ENCODE data around the gene ZNF592. TPM values are rescaled to one million over a fixed set of nuclear protein-coding genes. Genes with fewer than 3 reads are reported as not detected.

Gene ZNF592
- total and polyA plus RNA-seq, 2 of the 13 experiments (the other 11 are each of a cell fraction or from before 2014, with no cell fraction given) = 8.2 to 9.8 TPM

DNA sequence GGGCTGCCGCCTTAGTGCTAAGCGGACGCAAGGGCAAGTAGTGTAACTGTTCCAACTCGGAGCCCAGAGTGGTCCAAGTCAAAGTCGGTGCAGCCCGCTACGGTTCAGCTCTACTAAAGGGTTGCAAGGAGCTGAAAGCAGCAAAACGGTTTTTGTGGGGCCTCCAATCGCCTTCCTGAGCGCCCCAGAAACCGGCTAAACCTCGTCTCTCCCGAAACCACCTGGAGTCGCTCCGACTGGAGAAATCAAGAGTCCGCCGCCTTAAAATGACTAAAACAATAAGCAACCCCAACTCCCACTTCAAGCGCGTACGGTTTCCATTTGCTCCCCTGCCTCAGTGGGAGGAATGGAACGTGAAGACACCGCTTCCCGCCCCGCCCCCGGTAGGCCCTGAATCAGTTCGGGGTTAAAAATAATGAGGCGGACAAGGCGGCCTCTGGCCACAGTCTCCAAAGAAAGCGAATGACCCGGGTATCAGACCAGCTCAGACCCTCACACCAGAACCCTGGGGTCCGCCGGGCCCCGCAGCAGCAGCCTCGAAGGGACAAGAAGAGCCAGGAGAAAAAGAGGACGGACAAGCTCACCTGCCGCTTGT is 32.9 kb upstream of the ZNF592 start (continued):
- TF ChIP-seq, protein P1, sequence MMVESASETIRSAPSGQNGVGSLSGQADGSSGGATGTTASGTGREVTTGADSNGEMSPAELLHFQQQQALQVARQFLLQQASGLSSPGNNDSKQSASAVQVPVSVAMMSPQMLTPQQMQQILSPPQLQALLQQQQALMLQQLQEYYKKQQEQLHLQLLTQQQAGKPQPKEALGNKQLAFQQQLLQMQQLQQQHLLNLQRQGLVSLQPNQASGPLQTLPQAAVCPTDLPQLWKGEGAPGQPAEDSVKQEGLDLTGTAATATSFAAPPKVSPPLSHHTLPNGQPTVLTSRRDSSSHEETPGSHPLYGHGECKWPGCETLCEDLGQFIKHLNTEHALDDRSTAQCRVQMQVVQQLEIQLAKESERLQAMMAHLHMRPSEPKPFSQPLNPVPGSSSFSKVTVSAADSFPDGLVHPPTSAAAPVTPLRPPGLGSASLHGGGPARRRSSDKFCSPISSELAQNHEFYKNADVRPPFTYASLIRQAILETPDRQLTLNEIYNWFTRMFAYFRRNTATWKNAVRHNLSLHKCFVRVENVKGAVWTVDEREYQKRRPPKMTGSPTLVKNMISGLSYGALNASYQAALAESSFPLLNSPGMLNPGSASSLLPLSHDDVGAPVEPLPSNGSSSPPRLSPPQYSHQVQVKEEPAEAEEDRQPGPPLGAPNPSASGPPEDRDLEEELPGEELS (CRISPR knock-in tag; IDR thresholded peaks at IDR 0.05) = no peak
- TF ChIP-seq SKI (IDR thresholded peaks at IDR 0.05; ENCODE audit: partially characterized antibody) (no peak), LCORL (IDR thresholded peaks at IDR 0.05) (no peak), LCORL (CRISPR knock-in tag; IDR thresholded peaks at IDR 0.05) (no peak), ZC3H4 (CRISPR knock-in tag; IDR thresholded peaks at IDR 0.05; ENCODE audit: borderline replicate concordance) (no peak), DNMT1 (CRISPR knock-in tag; IDR thresholded peaks at IDR 0.05) (no peak), CC2D1A (CRISPR knock-in tag; IDR thresholded peaks at IDR 0.05) (no peak), KLF15 (CRISPR knock-in tag; IDR thresholded peaks at IDR 0.05; ENCODE audit: borderline replicate concordance) (no peak), PHF5A (CRISPR knock-in tag; IDR thresholded peaks at IDR 0.05; ENCODE audit: low read depth, unreplicated experiment) (no peak), ZNF788 (CRISPR knock-in tag; IDR thresholded peaks at IDR 0.05; ENCODE audit: borderline replicate concordance) (no peak), ZNF510 (CRISPR knock-in tag; IDR thresholded peaks at IDR 0.05; ENCODE audit: low read depth) (no peak), ZNF121 (CRISPR knock-in tag; IDR thresholded peaks at IDR 0.05) (no peak), SNRNP70 (IDR thresholded peaks at IDR 0.05; ENCODE audit: low read depth, low read length) (no peak), ERF (CRISPR knock-in tag; IDR thresholded peaks at IDR 0.05) (no peak)
- TF ChIP-seq, protein P2, sequence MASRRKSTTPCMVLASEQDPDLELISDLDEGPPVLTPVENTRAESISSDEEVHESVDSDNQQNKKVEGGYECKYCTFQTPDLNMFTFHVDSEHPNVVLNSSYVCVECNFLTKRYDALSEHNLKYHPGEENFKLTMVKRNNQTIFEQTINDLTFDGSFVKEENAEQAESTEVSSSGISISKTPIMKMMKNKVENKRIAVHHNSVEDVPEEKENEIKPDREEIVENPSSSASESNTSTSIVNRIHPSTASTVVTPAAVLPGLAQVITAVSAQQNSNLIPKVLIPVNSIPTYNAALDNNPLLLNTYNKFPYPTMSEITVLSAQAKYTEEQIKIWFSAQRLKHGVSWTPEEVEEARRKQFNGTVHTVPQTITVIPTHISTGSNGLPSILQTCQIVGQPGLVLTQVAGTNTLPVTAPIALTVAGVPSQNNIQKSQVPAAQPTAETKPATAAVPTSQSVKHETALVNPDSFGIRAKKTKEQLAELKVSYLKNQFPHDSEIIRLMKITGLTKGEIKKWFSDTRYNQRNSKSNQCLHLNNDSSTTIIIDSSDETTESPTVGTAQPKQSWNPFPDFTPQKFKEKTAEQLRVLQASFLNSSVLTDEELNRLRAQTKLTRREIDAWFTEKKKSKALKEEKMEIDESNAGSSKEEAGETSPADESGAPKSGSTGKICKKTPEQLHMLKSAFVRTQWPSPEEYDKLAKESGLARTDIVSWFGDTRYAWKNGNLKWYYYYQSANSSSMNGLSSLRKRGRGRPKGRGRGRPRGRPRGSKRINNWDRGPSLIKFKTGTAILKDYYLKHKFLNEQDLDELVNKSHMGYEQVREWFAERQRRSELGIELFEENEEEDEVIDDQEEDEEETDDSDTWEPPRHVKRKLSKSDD (CRISPR knock-in tag; IDR thresholded peaks at IDR 0.05; ENCODE audit: low read depth) = no peak
- TF ChIP-seq, protein P3, sequence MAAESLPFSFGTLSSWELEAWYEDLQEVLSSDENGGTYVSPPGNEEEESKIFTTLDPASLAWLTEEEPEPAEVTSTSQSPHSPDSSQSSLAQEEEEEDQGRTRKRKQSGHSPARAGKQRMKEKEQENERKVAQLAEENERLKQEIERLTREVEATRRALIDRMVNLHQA (CRISPR knock-in tag; IDR thresholded peaks at IDR 0.05) = no peak
- TF ChIP-seq, protein P4, sequence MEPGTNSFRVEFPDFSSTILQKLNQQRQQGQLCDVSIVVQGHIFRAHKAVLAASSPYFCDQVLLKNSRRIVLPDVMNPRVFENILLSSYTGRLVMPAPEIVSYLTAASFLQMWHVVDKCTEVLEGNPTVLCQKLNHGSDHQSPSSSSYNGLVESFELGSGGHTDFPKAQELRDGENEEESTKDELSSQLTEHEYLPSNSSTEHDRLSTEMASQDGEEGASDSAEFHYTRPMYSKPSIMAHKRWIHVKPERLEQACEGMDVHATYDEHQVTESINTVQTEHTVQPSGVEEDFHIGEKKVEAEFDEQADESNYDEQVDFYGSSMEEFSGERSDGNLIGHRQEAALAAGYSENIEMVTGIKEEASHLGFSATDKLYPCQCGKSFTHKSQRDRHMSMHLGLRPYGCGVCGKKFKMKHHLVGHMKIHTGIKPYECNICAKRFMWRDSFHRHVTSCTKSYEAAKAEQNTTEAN (CRISPR knock-in tag; conservative IDR thresholded peaks at IDR 0.05) = no peak
- TF ChIP-seq, protein P5, sequence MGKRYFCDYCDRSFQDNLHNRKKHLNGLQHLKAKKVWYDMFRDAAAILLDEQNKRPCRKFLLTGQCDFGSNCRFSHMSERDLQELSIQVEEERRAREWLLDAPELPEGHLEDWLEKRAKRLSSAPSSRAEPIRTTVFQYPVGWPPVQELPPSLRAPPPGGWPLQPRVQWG (CRISPR knock-in tag; IDR thresholded peaks at IDR 0.05; ENCODE audit: borderline replicate concordance, low read depth) = no peak
